ENCODE measurements around the gene PPHLN1. TPM values are rescaled to one million over a fixed set of nuclear protein-coding genes. Genes with fewer than 3 reads are reported as not detected.

The PPHLN1 gene
- total RNA-seq, 4 donors from 2014 or later = 32.7 to 52.3 (median 43.5) TPM

DNA sequence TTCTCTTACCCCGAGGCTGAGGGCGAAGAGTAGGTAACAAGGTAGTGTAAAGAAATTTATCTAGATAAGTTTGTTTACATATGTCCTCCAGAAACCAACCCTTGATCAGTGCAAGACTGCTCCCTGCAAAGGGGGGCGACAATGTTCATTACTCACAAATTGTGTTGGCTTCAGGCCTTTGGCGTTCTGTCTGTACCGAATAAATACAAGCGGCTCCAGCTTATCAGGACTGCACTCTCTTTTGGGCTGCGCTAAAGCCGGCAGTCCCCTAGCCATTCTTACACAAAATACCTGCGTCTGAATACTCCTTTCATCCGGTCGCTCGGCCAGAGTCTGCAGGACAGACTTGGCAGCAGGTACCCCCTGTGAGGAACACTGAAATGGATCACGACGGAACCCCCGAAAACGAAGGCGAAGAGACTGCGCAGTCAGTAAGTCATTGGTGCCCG is 116.4 kb downstream of the PPHLN1 start:
- in situ Hi-C loops (cut with MboI; ENCODE audit: low sequenced_read_pairs in 4 of 4) = no loop called here
- H3K27me3 ChIP-seq = no peaks in the 10 kb centered on the region
- DNase-seq (no peak), ATAC-seq (no peak)
- no peak overlapping the region for H3K27ac ChIP-seq
- H3K36me3 ChIP-seq = peaks cover 0 to 38% of the 10 kb centered on the region in 2 donors
- no peaks in the 10 kb centered on the region for H3K4me1 ChIP-seq
- intact Hi-C loops (cut with DNase I; ENCODE audit: low total_unique reads) = no loop called here
- no peak overlapping the region for H3K4me3 ChIP-seq
- TF ChIP-seq CTCF (IDR thresholded peaks at IDR 0.05 in 4 of 5, conservative IDR thresholded peaks at IDR 0.05 in 1 of 5) (no peak), POLR2A (IDR thresholded peaks at IDR 0.05) (no peak)
- H3K9me3 ChIP-seq = no peaks in the 10 kb centered on the region

GRCh38 chr12:42442888-42443287 is 116.9 kb downstream of the PPHLN1 start:
- intact Hi-C loops (cut with DNase I; ENCODE audit: low total_unique reads) (no loop called here), in situ Hi-C loops (cut with MboI; ENCODE audit: low sequenced_read_pairs in 4 of 4) (no loop called here)
- H3K9me3 ChIP-seq = no peaks in the 10 kb centered on the region
- no peak for TF ChIP-seq POLR2A (IDR thresholded peaks at IDR 0.05)
- no peaks in the 10 kb centered on the region for H3K27me3 ChIP-seq
- H3K4me3 ChIP-seq = no peak overlapping the region
- no peak for ATAC-seq
- no peak for DNase-seq
- no peaks in the 10 kb centered on the region for H3K4me1 ChIP-seq
- peaks cover 0 to 38% of the 10 kb centered on the region in 2 donors for H3K36me3 ChIP-seq
- H3K27ac ChIP-seq = no peak overlapping the region

DNA sequence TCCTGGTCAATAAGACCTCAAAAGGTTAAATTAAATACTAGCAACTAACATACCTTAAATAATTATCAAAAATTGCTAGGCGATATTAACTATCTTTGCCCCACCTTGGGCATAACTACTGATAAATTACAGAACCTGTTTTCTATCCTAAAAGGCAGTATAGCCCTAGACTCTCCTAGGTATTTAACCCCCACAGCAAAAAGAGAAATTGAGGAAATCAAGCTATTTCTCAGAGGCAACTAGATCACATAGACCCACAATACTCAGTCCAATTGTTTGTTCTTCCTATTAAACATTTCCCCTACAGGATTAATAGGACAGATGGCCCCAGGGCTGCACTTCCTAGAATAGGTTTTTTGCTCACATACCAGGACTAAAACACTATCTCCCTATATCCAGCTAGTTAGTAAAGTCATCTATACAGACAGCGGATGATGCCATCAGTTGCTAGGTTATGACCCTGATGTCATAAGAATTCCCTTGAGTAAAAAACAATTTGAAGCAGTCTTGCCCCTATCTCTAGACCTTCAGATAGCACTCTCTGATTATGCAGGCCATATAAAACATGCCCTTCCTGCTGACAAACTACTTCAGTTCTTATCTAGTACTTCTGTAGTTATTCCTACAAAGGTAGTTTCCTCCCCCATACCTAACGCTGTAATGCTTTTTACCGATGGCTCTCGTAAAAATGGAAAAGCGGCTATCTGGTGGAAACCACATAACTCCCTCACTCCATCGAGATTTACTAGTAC is 118.4 kb downstream of the PPHLN1 start:
- TF ChIP-seq CTCF (IDR thresholded peaks at IDR 0.05 in 4 of 5, conservative IDR thresholded peaks at IDR 0.05 in 1 of 5) = no peak
- no peak for TF ChIP-seq POLR2A (IDR thresholded peaks at IDR 0.05)
- Histone ChIP-seq H3K9me3 (no peaks in the 10 kb centered on the region), H3K36me3 (peaks cover 0 to 38% of the 10 kb centered on the region in 2 donors), H3K27me3 (no peaks in the 10 kb centered on the region), H3K4me3 (no peak overlapping the region), H3K4me1 (no peaks in the 10 kb centered on the region), H3K27ac (no peak overlapping the region)
- DNase-seq (no peak), ATAC-seq (no peak)
- in situ Hi-C loops (cut with MboI; ENCODE audit: low sequenced_read_pairs in 4 of 4) (no loop called here), intact Hi-C loops (cut with DNase I; ENCODE audit: low total_unique reads) (no loop called here)

DNA sequence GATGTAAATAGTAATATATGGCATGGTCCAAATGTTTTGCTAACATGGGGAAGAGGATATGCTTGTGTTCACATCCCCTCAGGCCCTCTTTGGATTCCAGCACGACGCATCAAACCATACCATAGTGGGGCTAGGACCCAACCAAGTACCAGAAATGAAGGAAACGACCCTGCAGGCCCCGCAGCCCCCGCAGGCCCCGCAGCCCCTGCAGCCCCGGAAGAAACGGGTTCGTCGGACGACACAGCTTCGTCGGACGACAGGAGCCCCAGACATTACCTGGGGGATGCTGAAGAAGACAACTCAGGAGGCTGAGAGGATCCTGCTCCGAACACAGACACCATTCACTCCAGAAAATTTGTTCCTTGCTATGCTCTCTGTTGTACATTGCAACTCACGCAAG is 119.9 kb downstream of the PPHLN1 start:
- no peak for DNase-seq
- peaks cover 0 to 38% of the 10 kb centered on the region in 2 donors for H3K36me3 ChIP-seq

More for the DNA sequence above, 119.9 kb downstream of the PPHLN1 start:
- Histone ChIP-seq H3K4me3 (no peak overlapping the region), H3K27ac (no peak overlapping the region), H3K27me3 (no peaks in the 10 kb centered on the region), H3K4me1 (peaks cover 2 to 5% of the 10 kb centered on the region in 2 donors), H3K9me3 (no peaks in the 10 kb centered on the region)
- intact Hi-C loops (cut with DNase I; ENCODE audit: low total_unique reads) = no loop called here
- TF ChIP-seq CTCF (IDR thresholded peaks at IDR 0.05 in 4 of 5, conservative IDR thresholded peaks at IDR 0.05 in 1 of 5) (no peak), POLR2A (IDR thresholded peaks at IDR 0.05) (no peak)
- no peak for ATAC-seq
- in situ Hi-C loops (cut with MboI; ENCODE audit: low sequenced_read_pairs in 4 of 4) = no loop called here

All from gastrocnemius medialis (tissue), 4 donors.